Measurements from ENCODE around the gene EPHA3. TPM values are rescaled to one million over a fixed set of nuclear protein-coding genes. Genes with fewer than 3 reads are reported as not detected.

The EPHA3 gene
- total and polyA plus RNA-seq, 12 donors = 1.3 to 7.5 (median 4.4) TPM

- WGBS, 2 donors = 49 to 52% methylated on average over 4 of the region's 4 CpGs
- no peak for DNase-seq
Observed at GRCh38 chr3:89504432-89504831, 397.0 kb downstream of the EPHA3 start.

DNA sequence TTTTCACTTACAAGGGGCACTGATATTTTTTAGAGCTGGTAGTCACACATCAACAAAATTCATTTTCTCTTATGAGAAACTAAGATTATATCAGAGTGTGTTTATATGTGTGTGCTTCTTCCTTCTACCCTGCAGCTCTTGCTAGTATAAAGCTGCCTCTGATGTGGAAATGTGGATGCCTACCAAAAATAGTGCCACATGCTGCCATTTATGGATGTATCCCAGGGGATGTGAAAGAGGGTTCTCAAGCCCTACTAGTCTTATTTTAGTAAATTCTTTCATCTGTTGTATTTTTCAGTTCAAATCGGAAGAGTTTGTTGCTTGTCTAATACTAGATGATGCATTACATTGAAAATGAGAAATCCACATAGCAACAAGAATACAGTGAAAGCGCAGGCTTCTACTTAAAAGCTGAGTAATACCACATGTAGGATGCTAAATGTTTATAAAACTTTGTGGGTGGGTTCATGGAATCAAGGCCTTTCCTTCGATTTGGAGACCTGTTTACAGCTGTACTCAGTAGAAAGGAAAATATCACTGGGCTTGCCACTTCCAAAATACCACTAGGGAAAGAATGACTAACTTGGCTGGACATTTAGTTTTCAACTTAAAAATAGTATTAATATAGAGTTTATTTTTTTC, 399.2 kb downstream of the EPHA3 start:
- TF ChIP-seq, protein P1, sequence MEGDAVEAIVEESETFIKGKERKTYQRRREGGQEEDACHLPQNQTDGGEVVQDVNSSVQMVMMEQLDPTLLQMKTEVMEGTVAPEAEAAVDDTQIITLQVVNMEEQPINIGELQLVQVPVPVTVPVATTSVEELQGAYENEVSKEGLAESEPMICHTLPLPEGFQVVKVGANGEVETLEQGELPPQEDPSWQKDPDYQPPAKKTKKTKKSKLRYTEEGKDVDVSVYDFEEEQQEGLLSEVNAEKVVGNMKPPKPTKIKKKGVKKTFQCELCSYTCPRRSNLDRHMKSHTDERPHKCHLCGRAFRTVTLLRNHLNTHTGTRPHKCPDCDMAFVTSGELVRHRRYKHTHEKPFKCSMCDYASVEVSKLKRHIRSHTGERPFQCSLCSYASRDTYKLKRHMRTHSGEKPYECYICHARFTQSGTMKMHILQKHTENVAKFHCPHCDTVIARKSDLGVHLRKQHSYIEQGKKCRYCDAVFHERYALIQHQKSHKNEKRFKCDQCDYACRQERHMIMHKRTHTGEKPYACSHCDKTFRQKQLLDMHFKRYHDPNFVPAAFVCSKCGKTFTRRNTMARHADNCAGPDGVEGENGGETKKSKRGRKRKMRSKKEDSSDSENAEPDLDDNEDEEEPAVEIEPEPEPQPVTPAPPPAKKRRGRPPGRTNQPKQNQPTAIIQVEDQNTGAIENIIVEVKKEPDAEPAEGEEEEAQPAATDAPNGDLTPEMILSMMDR (IDR thresholded peaks at IDR 0.05) = no peak
- WGBS, 2 donors = 59 to 73% methylated on average over 3 of the region's 3 CpGs
- no peak overlapping the region for H3K4me3 ChIP-seq
- peaks cover 0 to 12% (median 0%) of the 10 kb centered on the region in 9 donors for H3K4me1 ChIP-seq
- DNase-seq = no peak
- peak overlapping the region in 5 of 10 donors; percentile 16 to 31 (median 28) for H3K27ac ChIP-seq
- H3K36me3 ChIP-seq = no peaks in the 10 kb centered on the region
- H3K9me3 ChIP-seq = no peaks in the 10 kb centered on the region
- H3K27me3 ChIP-seq = no peaks in the 10 kb centered on the region
- intact Hi-C loops (cut with DNase I) = no loop called here
- peak in 3 of 8 donors; percentile 37 to 82 (median 59) for ATAC-seq

More at GRCh38 chr3:89504432-89504831, 397.0 kb downstream of the EPHA3 start:
- H3K27ac ChIP-seq = no peak overlapping the region
- H3K27me3 ChIP-seq = no peaks in the 10 kb centered on the region
- H3K9me3 ChIP-seq = no peaks in the 10 kb centered on the region
- H3K4me3 ChIP-seq = no peak overlapping the region
- intact Hi-C loops (cut with DNase I) = no loop called here
- no peak for ATAC-seq
- no peaks in the 10 kb centered on the region for H3K36me3 ChIP-seq
- peaks cover 0 to 12% (median 0%) of the 10 kb centered on the region in 9 donors for H3K4me1 ChIP-seq
- TF ChIP-seq, protein P1 (IDR thresholded peaks at IDR 0.05) = no peak

- Histone ChIP-seq H3K9me3 (no peaks in the 10 kb centered on the region), H3K4me3 (no peak overlapping the region), H3K27ac (no peak overlapping the region), H3K36me3 (no peaks in the 10 kb centered on the region), H3K4me1 (peaks cover 0 to 8% (median 0%) of the 10 kb centered on the region in 9 donors), H3K27me3 (no peaks in the 10 kb centered on the region)
- ATAC-seq (peak in 4 of 8 donors; percentile 37 to 61 (median 40)), DNase-seq (no peak)
- intact Hi-C loops (cut with DNase I) = no loop called here
- TF ChIP-seq, protein P1 (IDR thresholded peaks at IDR 0.05) = no peak
- 14 to 29% methylated on average over 1 of the region's 1 CpG for WGBS, 2 donors
Observed at GRCh38 chr3:89521328-89521727, 413.9 kb downstream of the EPHA3 start.

- peaks cover 0 to 8% (median 0%) of the 10 kb centered on the region in 9 donors for H3K4me1 ChIP-seq
- H3K27me3 ChIP-seq = no peaks in the 10 kb centered on the region
- no peaks in the 10 kb centered on the region for H3K9me3 ChIP-seq
- no peaks in the 10 kb centered on the region for H3K36me3 ChIP-seq
- no peak overlapping the region for H3K4me3 ChIP-seq
- TF ChIP-seq, protein P1 (IDR thresholded peaks at IDR 0.05) = no peak
- intact Hi-C loops (cut with DNase I) = no loop called here
- WGBS, 2 donors = 92 to 97% methylated on average over 2 of the region's 2 CpGs
- no peak overlapping the region for H3K27ac ChIP-seq
- no peak for DNase-seq
- no peak for ATAC-seq
Observed at GRCh38 chr3:89522155-89522554, 414.7 kb downstream of the EPHA3 start.
